Inflammatory macrophage treated with lipopolysaccharide for 4 hours (primary cell): Measurements from ENCODE around the gene CHST13.

ENCODE experiments used
- DNase-seq: peaks from one replicate; pipeline ENCODE4 v3.0.0-alpha.2; 2020

CHST13 gene

GRCh38 chr3:126543457-126544061 is 19.6 kb downstream of the CHST13 start:
- no peak for DNase-seq

DNA sequence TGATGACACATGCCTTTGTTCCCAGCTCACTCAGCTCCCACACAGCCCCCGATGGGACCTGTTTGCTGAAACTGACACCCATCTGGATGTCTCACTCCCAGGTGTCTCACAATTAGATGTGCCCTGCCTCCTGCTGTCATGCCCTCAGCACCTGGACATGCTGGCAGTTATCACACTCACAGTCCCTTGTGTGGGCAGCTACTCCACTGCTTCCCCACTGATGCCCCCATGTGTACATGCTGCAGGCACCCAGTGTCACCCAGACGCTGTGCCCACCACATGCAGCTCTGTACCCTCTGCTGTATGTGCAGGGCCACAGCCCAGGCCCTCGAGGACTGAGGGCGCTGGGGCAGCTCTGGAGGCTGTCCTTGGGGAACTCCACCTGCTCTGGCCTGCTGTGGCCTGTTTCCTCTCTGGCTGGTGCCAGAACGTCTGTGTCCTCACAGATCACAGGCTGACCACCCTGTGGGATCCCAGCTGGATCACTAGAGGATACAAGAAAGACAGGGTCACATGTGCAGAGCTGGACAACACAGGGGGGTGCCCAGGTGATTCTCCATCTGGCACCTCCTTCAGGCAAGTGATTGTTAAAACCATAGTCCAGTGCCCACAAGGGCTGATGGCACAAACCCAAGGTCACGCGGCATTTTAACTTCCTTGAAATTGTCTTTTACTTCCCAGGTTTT is 20.8 kb downstream of the CHST13 start:
- DNase-seq: no peak

- DNase-seq: no peak
Measured at GRCh38 chr3:126545544-126545943, 21.6 kb downstream of the CHST13 start.

- no peak for DNase-seq
Measured at GRCh38 chr3:126546013-126546412, 22.1 kb downstream of the CHST13 start.

DNA sequence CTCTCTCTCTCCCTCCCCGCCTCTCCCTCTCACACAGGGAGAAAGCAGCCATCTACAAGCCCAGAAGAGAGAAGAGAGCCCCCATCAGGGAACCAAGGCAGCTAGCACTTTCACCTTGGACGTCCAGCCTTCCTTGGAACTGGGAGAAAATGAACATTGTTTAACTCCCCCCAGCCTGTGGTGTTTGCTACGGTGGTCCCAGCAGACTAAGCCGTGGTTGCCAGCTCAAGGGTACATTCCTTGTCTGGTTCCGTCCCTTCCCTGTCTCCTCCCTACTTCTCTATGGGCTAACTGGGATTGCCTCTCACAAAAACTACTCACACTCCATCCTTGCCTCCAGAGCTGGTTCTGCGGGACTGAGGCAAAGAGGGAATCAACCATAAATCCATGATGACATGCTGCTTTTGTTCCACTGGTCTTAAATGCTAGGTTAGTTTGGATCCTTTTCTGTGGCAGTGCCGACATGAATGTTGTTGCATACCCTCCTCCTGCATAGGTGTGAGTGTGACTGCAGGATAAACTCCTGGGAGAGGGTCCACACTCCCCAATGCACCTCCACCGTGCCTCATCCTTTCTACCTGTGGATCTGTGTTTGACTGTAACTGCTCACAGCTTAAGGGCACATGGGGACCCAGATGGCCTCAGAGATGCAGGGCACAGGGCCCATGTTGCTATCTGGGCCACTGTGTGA is 22.7 kb downstream of the CHST13 start:
- no peak for DNase-seq

- DNase-seq: peak; percentile 71
Measured at GRCh38 chr3:126547721-126548120, 23.8 kb downstream of the CHST13 start.

GRCh38 chr3:126548556-126549466 is 24.9 kb downstream of the CHST13 start:
- DNase-seq: no peak

DNA sequence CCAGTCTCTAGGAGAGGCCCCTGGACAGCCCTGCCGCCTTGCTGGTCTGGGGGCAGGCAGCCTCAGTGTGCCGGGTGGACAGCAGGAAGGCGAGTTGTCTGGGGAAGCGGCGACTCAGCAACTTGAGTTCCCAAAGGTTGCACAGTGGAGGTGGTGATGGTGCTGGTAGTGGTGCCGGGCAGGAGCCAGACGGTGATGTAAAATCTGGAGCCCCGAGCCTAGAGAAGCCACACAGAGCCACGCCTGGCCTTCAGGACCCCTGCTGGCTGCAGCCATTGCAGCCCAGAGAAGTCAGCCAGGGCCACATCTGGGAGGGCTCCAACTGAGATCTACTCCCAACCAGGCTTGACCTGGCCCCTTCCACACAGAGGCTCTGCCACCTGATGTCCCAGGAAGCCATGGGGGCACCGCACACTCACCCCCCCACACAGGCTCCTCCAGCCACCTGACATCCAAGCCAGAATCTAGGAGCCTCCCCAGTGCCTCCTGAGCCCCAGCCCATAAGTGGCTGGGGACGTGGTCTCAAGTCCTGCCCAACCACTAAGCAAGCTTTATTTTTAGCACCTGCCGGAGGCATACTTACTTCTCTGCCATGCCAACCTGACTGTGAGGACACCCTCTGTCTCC is 26.0 kb downstream of the CHST13 start:
- DNase-seq: no peak

GRCh38 chr3:126550488-126551051 is 26.6 kb downstream of the CHST13 start:
- no peak for DNase-seq

DNA sequence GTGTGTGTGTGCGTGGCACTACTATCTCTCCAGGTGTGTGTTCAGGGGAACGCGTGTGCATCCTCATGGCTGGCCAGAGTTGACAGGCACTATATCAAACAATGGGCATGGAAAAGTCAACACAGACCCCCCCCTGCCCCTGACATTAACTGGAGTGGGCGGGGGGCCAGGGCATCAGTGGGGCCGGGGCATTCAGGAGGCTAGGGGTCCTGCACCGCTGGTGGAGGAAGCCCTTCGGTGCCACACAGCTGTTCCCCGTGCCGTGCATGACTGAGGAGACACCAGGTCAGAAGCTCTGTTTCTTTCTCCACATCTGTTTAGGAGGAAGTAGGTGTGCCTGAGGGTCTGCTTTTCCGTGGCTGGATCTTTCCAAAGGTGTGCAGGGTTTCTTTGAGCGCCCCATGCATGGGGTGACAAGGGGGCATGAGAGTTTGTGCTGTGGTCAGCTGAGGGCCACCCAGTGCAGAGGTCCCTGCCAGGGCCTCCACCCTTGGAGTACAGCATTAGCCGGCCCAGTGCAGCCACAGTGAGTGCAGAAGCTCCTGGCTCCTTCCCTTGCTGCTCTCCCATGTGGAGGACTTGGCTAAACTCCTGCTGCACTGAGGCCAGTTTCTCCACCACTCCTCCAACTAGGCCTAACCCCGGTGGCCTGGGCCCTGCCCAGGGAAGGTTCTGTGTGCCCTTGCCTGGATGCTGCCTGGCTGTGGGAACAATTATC is 27.3 kb downstream of the CHST13 start:
- DNase-seq: no peak

GRCh38 chr3:126551839-126552687 is 28.1 kb downstream of the CHST13 start:
- no peak for DNase-seq

DNA sequence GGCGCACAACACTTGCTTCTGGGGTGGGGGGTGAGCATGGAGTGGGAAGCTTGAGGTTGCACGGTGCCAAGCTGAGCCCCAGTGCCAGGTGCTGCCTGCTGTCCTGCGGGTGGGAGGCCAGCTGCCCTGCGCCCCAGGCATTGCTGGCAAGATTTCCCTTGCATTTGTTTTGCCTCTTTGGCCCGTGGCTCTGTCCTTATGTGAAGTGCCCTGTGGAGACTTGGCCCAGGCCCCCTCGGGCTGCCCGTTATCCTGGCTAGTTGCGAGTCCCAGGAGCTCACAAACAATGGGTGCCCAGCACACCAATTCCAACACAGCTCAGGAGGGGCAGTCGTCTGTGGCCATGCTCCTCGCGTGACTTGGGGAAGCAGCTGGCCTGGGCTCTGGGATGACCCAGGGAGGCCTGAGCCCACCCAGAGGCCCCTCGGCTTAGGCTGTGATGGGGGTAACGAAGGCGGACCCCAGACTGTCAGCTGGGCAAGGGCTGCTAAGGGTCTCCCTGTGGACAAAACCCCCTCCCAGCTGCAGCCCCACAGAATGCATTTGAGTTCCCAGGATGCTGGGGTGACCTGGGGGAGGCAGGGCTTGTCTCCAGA is 28.8 kb downstream of the CHST13 start:
- DNase-seq: no peak

DNA sequence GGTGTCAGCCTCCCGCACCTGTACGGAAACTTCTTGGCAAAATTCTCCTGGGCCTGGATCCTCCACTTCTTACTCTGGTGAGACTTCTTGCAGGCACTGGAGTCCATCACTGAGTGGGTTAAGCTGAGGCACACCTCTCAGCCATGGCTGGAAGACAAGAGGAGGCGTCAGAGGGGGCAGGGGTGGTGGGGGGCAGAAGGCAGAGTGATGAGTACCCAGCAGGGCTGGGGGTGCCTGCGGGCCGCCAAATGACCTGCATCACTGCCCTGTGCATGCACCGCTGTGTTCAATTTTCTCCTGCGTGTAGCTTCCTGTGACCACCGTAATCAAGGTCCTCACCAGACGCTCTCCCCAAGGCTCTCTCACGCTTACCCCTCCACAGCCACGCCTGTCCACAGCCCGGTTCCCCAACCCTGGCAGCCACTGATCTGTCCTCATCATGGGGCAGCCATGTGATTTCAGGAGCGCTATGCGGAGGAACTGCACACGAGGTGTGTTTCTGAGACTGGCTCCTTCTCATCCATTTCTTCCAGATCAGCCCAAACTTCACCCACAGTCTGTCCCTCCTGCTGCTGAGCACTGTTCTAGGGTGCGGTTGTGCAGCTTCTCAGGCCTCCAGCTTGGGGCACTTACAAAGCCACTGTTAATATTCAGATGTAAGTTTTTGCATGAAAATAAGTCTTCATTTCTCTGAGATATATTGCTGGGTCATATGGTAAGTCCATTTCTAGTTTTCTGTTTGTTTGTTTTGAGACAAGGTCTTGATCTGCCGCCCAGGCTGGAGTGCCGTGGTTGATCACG is 29.5 kb downstream of the CHST13 start:
- DNase-seq: no peak

DNA sequence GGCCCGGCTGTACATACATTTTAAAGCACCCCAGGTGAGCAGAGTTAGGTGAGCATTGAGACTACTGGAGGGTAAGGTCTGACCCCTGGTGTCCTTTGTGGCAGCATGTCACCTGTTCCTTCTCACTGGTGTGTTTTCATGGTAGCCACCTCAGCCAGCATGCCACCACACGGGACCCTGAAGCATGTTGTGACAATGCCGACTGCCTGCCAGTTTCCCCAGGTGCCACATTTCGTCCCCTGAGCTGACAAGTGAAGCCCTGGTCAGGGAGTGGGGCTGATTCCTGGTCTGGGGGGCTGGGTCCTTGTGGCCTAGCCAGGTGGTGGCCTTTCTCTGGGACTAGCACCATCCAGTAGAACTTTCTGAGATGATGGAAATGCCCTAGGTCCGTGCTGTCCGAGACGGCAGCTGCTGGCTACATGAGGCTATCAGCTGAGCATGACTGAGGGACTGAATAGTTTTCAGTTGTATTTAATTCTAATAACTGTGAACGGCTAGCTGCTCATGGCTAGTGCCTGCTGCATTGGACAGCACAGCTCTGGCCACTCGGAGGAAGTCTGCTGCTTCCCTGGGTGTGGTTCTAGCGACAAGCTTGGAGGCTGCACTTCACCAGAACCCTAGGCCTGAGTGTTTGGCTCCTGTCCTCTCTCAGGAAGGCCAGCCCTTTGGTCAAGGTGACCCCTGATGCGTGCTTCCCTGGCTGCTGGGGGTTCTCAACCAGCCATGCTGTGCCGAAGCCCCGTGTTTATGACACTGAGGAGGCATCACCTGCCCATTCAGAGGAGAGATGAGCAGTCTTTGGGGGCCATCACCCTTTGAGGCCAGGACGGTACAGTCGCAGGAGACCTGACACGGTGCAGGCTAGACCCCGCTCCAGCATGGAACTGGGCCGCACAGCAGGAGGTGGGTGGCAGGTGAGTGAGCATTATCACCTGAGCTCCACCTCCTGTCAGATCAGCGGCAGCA is 30.9 kb downstream of the CHST13 start:
- no peak for DNase-seq

GRCh38 chr3:126555795-126556636 is 32.1 kb downstream of the CHST13 start:
- no peak for DNase-seq

DNA sequence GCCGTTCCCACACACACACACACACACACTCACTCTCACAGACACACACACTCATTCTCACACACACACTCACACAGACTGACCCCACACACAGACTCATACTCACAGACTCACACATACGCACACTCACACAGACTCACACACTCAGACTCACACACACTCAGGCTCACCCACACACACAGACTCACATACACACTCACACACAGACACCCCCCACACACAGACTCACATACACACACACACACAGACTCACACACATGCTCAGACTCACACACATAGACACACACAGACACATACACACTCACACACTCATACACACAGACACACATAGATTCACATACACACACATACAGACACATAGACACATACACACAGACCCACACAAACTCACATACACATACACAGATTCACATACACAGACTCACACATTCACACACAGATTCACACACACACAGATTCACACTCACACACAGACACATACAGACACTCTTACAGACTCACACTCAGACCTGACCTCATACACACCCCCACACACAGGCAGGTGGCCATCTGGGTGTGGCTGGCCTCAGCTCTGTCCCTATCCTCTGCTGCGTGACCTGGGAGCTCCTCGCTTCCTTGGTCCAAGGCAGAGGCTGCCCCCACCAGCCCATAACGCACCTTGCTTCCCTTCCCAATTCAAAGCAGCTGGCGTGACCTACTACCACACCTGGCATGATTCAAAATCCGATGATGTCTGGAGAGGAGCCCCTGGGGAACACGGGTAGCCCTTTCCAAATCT is 32.9 kb downstream of the CHST13 start:
- no peak for DNase-seq

DNA sequence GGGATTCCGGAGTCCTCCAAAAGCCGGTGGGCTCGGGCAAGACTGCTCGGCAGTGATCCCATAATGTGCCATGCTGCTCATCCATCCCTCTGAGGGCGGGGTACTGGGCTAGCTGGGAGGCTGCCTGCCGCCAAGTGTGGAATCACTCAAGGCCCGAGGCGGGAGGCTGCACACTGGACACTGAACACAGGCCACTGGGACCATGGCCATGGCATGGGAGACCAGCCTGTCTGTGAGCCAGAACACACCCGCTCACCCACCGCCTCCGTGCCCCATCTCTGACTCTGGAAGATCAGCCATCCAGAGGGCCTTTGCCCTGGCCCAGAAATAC is 33.4 kb downstream of the CHST13 start:
- DNase-seq: no peak
